Measurements from ENCODE around the gene COMMD9. TPM values are rescaled to one million over a fixed set of nuclear protein-coding genes. Genes with fewer than 3 reads are reported as not detected.

Gene COMMD9
- total and polyA plus RNA-seq, 2 of the 8 experiments (the other 6 are each of a cell fraction or from before 2014, with no cell fraction given) = 42.5 to 49.1 TPM

DNA sequence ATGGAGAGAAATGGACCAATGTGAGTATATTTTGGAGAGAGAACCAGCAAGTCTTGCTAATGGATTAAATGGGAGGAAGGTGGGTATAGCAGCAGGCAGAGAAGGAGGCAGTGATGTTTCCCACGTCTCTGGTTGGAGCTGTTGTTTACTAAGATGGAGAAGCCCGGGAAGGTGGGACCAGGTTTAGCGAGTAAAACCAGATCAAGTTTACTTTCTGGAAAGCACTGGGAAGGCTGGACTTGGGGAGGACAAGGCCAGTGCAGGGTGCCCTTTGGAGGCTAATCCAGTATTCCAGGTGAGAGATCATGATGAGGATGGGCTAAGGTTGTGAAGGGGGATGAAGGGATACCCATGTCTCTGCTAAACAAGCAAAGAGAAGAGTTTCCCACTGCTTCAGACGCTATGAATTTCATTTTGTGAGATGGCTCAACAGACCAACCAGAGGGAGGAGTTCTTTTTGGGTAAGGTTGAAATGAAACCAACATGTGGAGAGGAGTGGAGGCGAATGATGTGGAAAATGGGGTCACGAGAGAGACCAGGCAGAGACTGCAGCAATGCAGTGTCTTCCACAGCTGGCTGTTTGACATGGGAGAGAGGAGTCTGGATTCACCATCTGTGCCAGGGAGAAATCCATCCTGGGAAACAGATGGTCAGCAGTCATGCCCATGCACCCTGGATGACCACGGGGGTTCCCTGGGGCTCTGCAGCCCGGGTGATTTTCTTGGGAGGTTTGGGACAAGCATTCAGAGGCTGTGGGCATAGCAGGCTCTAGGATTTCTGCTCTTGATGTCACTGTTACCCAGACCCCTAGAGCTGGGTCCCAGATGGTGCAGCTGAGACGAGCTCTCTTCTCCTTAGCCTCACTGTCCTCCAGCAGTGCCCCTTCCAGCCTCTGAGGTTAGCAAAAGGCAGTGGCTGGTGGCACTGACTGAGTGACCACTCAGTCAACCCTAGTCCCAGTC is 24.9 kb downstream of the COMMD9 start (continued):
- TF ChIP-seq KDM4A (IDR thresholded peaks at IDR 0.05; ENCODE audit: low read depth, low read length, severe bottlenecking) = no peak

Measured in H1 (cell line).